Measurements from ENCODE around the gene BCAS4. TPM values are rescaled to one million over a fixed set of nuclear protein-coding genes. Genes with fewer than 3 reads are reported as not detected.

Gene BCAS4
- total and polyA plus RNA-seq, 2 experiments from 2014 or later, result 22.2 to 24.8 TPM

GRCh38 chr20:50805349-50805684 is 10.5 kb downstream of the BCAS4 start:
- no peak for TF ChIP-seq JUNB (IDR thresholded peaks at IDR 0.05; ENCODE audit: unreplicated experiment)
- no peak for TF ChIP-seq EZH2phosphoT487 (IDR thresholded peaks at IDR 0.05; ENCODE audit: unreplicated experiment)
- no peak for TF ChIP-seq CREB1 (CRISPR knock-in tag; IDR thresholded peaks at IDR 0.05; ENCODE audit: low read depth)
- TF ChIP-seq STAT1 (IDR thresholded peaks at IDR 0.05; ENCODE audit: unreplicated experiment), result no peak
- TF ChIP-seq EZH2 (IDR thresholded peaks at IDR 0.05; ENCODE audit: low read depth, unreplicated experiment), result no peak
- TF ChIP-seq POLR2AphosphoS5 (IDR thresholded peaks at IDR 0.05; ENCODE audit: low read depth), result no peak
- no peak for TF ChIP-seq REST (IDR thresholded peaks at IDR 0.05; ENCODE audit: unreplicated experiment)
- no peak for TF ChIP-seq ZNF114 (CRISPR knock-in tag; IDR thresholded peaks at IDR 0.05)
- TF ChIP-seq ZNF331 (CRISPR knock-in tag; IDR thresholded peaks at IDR 0.05; ENCODE audit: low read depth), result no peak
- Histone ChIP-seq H2AFZ (no peak overlapping the region), H3K4me3 (no peak overlapping the region), H3K36me3 (ENCODE audit: insufficient read depth) (no peaks in the 10 kb centered on the region), H4K20me1 (replicated peaks; ENCODE audit: insufficient read depth) (no peaks in the 10 kb centered on the region; the same call in 1 of the 2 replicates), H3K4me1 (ENCODE audit: insufficient read depth) (peaks cover 21% of the 10 kb centered on the region), H3K4me2 (no peak overlapping the region), H3F3A (replicated peaks; ENCODE audit: low read depth) (peaks cover 12% of the 10 kb centered on the region; the same call in 1 of the 2 replicates), H3K9me2 (ENCODE audit: insufficient read depth) (no peaks in the 10 kb centered on the region), H3K79me2 (replicated peaks; ENCODE audit: insufficient read depth) (peaks cover 22% of the 10 kb centered on the region), H3K27ac (ENCODE audit: low read depth) (no peak overlapping the region), H3K27me3 (ENCODE audit: insufficient read depth) (no peaks in the 10 kb centered on the region)
- DNase-seq (ENCODE audit: low spot score) (no peak), ATAC-seq (no peak)
- Mint-ChIP-seq H3K27ac (peak overlapping the region; percentile 24; the same call in 1 of the 2 replicates), H3K27me3 (ENCODE audit: insufficient read depth, low read depth, poor library complexity) (no peaks in the 10 kb centered on the region), H3K36me3 (ENCODE audit: low read depth) (no peaks in the 10 kb centered on the region), H3K9me3 (no peaks in the 10 kb centered on the region), H3K4me1 (peaks cover 28% of the 10 kb centered on the region), H3K4me3 (no peak overlapping the region)

DNA sequence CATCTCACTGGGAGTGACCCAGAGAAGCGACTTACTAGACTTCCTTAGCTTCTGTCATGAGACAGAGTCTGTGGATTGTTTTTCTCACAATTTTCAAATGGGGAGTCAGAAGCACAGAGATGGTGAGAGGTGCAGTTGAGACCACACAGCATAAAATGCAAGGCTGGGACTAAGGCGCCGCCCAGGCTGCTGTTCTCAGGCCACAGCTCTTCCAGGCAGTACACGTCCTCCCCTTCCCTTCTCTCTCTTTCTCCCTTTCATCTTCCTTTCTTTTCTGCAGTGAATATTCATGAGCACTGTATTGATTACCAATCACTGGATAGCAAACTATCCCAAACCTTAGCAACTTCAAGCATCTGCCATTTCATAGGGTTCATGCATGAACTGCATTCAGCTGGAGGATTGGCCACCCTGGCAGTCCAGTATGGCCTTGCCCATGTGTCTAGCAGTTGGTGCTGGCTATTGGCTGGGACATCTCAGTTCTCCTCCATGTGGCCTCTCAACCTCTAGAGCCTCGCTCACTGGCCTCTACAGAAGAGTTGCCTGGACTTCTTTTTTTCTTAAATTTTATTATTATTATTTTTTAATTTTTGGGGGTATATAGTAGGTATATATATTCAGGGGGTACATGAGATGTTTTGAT is 11.4 kb downstream of the BCAS4 start:
- H3K4me1 Mint-ChIP-seq, result peaks cover 28% of the 10 kb centered on the region

More for the DNA sequence above, 11.4 kb downstream of the BCAS4 start:
- Histone ChIP-seq H3K4me1 (ENCODE audit: insufficient read depth) (peaks cover 21% of the 10 kb centered on the region), H2AFZ (no peak overlapping the region), H3K4me3 (no peak overlapping the region), H4K20me1 (replicated peaks; ENCODE audit: insufficient read depth) (no peaks in the 10 kb centered on the region; the same call in 1 of the 2 replicates), H3K27me3 (ENCODE audit: insufficient read depth) (no peaks in the 10 kb centered on the region), H3K27ac (ENCODE audit: low read depth) (no peak overlapping the region), H3K9me2 (ENCODE audit: insufficient read depth) (no peaks in the 10 kb centered on the region), H3K79me2 (replicated peaks; ENCODE audit: insufficient read depth) (peaks cover 23% of the 10 kb centered on the region), H3F3A (replicated peaks; ENCODE audit: low read depth) (peaks cover 12% of the 10 kb centered on the region; the same call in 1 of the 2 replicates), H3K4me2 (no peak overlapping the region), H3K36me3 (ENCODE audit: insufficient read depth) (no peaks in the 10 kb centered on the region)
- Mint-ChIP-seq H3K27ac (no peak overlapping the region), H3K36me3 (ENCODE audit: low read depth) (no peaks in the 10 kb centered on the region), H3K4me3 (no peak overlapping the region), H3K9me3 (no peaks in the 10 kb centered on the region; the same call in 2 of the 3 replicates), H3K27me3 (ENCODE audit: insufficient read depth, low read depth, poor library complexity) (no peaks in the 10 kb centered on the region)
- DNase-seq (ENCODE audit: low spot score) (no peak), ATAC-seq (no peak)
- no peak for TF ChIP-seq ZNF331 (CRISPR knock-in tag; IDR thresholded peaks at IDR 0.05; ENCODE audit: low read depth)
- no peak for TF ChIP-seq CREB1 (CRISPR knock-in tag; IDR thresholded peaks at IDR 0.05; ENCODE audit: low read depth)
- no peak for TF ChIP-seq POLR2AphosphoS5 (IDR thresholded peaks at IDR 0.05; ENCODE audit: low read depth)
- TF ChIP-seq STAT1 (IDR thresholded peaks at IDR 0.05; ENCODE audit: unreplicated experiment), result no peak

Measured in GM23338 (cell line).